GM18873 (cell line): ENCODE data around the gene IGFN1.

Experiments used
- ATAC-seq: cut with Tn5 transposase; IDR thresholded peaks from one replicate; pipeline ENCODE4 v1.9.1; 2021; ENCODE audit warnings: mild to moderate bottlenecking, moderate library complexity, moderate number of reproducible peaks; ENCODE audit not compliant: unreplicated experiment, low FRiP score

The IGFN1 gene

DNA sequence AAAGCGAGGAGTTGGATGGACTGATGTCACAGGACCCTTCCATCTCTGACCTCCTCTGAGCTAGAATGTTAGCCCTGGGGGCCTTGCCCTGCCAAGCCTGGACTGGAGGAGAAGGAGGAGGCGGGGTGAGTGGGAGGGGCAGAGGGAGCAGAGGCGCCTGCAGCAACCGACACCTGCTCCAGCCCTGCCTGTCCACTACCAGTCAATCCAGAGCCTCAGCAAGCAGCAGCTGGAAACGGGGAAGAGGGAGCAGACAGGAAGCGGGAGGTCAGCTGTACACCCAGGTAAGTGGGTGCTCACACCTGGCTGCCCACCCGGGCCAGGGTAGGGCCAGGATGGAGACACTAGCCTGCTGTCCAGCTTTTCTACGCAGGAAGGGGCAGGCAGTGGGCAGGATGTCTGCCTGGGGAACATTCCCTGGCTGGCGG, at the start of gene IGFN1:
Gene IGFN1 (plus strand): TSS at position 201 of the 428 bp plus-strand sequence. CDS start 2,470 bp downstream, outside the sequence.
- no peak for ATAC-seq

DNA sequence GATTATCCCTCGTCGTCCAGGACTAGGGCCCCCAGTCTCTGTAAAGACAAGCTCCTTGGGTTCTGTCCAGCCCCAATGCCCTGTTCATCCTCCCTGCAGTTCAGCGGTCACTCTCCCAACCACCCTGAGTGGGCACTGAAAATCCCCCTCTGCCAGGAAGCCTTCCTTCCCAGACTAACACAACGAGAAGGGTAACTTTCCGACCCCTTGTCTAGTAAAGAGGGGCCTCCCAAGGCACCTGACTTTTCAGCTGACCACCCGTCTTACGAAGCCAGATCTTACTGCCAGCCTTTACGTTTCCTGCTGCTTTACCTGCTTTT, 49.7 kb upstream of the IGFN1 start:
- no peak for ATAC-seq

DNA sequence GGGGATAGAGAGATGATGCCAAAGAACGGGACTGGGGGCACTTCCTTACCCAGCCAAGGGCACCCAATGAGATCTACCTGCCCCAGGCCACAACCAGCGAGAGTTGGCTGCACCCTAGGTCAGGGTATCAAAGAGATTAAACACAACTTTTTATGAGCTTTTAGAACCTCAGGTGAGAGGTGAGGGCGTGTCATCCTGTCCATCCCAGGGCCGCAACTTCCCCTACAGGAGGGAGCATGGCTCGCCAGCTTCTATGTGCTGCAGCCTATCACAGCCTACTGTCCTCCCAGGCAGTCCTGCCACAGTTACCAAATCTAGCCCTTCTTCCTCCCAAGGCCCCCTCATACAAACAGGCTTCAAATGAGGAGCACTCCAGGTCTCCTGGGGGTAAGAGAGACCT, 49.2 kb upstream of the IGFN1 start:
- ATAC-seq = no peak

DNA sequence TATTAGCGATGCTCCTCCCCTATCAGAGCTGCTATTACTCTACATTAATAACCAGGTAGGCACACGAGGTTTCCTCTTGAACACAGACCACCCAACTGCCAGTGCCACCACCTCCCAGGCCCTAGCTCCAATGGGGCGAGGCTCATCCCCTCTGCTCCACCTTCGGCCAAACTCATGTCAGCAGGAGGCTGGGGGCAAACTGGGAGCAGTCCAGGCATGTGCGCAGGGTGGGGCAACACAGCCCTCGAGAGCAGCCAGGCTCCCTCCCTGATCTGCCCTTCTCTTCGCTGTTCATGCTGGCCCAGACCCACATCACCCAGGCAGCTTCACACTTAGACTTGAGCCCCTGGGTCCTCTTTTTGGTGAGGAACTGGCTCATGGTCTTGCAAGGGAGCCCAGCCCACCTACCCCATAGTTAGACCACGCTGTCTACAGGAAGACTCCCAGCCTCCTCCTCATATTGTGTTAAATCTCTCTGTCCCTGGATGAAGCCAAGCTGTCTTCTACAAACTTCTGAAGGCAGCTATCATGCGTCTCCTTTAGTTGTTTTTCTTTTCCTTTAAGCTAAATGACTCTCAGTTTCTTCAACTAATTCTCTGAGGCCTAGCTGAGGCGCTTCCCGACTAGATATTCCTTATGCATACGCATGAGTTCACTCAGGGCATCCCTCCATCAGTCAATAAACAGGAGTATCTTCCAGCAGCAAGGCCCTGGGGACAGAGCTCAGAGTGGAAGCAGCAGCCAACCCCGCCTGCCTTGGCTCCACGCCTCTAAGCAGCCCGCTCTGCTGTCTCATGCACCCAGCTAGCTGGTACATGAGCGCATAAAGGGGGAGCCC, 48.4 kb upstream of the IGFN1 start:
- ATAC-seq = no peak

DNA sequence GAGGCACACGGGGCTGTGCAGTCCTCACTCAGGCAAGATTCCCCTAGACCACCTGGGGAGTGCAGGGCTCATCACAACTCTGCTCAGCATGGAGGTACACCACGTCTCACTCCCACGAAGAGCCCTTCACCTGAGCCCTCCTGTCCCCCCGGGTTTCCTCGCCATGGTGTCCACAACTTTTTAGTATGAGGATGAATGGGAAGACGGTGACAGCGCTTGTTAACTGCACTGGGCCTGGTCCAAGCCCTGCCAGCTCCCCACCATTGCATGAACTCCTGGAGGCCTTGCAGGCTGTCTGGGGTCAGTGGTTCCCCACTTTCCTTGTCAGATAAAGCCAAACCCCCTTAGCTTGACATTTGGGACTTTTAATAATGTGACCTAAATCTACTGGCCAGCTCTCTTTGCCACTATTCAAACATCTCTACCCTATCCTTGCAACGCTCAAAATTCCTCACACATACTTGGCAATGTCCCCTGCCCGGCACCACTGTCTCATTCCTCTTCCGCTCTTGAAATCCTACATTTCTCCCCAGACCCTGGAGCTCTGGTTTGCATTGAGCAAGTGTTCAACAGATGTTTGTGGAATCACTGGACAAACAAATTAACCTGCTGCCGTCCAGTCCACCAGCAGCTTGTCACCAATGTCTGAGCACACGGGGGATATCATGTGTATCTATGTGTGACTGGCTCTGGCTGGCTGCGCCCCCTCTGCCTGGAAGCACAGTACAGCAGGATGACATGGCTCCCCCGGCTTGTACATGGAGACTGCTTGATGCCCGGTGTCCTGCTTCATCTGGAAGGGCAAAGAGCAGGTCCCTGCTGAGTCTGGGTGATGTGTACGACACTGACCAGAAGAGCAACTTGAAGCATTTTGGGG, 47.5 kb upstream of the IGFN1 start:
- no peak for ATAC-seq

DNA sequence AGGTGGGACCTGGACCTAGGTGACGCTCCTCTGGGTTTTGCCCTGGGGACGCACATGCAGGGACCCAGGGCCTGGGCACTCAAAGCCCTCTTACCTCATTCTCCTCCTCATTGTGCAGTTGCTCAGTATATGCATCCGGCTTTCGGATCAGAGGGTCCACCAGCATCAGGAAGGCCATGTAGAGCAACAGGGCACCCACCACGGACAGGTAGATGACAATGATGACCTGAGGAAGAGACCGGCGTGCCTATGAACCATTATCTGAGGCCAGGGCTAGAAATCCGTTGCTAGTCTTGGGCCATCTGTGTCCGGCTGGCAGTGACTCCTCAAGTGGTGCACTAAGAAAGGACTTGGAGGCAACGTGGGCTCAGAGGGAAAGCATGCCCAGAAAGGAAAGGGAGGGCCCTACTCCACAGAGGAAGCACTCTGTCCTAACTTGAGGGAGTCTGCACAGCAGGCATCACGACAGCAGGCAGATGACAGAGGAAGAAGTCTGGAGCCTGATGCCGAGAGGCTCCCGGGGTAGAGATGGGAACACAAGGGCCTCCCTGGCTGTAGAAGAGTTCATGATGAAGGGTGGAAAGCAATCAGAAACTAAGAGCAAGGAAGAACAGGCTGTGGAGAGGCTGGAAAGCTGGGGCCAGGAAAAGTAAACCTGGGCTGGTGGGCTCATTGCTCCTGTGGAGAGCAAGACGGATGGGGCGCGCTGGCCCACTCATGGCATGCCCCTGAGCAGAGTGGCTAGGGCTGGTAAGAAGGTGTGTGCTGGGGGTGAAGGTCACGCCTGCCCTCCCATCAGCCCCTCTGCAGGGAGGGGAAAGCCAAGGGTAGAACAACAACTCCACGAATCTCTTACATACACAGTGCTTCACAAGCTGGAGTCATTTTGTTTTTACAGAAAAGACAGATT, 46.6 kb upstream of the IGFN1 start:
- ATAC-seq = no peak

DNA sequence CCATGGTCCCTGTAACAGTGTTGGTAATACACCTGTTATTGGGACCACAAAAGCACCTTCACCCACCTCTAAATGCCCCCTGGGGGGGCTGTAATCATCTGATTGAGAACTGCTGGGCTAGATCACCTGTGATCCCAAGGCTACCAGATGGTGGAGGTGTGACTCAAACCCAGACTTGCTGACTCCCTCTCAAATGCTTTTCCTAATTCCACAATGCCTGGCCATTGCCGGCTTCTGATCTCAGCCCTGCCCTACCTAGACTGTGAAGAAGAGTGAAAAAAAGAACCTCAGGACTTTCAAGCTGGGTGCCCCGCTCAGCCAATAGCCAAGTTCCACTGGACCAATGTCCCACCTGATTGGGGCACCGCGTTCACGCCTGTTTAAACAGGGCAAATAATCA, 45.9 kb upstream of the IGFN1 start:
- no peak for ATAC-seq

DNA sequence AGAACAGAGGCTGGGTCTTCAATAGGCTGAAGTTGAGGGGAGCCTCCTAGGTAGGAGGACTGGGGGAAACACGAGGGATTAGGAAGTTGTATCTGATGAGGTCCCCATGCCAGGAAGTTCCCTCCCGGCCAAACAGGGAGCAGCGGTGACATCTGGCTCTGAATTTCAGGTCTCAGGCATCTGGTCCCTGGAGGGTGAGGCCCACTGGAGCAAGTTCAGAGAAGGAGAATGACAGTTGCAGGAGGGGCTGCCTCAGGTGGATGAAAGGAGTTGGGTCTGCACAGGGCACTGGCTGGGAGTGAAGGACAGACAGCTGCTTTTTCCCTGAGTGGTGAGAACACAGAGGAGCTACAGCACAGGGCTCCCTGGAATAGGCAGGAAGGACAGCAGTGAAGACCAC, 45.5 kb upstream of the IGFN1 start:
- no peak for ATAC-seq

DNA sequence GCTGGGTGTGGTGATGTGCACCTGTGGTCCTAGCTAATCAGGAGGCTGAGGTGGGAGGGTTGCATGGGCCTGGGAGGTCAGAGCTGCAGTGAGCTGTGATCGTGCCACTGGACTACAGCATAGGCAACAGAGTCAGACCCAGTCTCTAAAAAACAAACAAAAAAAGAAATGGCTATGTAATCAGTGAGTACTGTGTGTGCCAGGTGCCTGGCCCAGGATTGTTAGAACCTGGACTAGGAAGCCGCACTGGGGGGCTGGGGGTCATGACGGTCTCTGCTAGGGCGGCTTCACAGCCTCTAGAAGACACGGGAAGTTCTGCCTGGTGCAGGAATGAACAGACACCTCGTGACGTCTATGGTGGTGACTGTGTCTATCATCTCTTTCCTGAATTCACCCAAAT, 44.8 kb upstream of the IGFN1 start:
- ATAC-seq = no peak

DNA sequence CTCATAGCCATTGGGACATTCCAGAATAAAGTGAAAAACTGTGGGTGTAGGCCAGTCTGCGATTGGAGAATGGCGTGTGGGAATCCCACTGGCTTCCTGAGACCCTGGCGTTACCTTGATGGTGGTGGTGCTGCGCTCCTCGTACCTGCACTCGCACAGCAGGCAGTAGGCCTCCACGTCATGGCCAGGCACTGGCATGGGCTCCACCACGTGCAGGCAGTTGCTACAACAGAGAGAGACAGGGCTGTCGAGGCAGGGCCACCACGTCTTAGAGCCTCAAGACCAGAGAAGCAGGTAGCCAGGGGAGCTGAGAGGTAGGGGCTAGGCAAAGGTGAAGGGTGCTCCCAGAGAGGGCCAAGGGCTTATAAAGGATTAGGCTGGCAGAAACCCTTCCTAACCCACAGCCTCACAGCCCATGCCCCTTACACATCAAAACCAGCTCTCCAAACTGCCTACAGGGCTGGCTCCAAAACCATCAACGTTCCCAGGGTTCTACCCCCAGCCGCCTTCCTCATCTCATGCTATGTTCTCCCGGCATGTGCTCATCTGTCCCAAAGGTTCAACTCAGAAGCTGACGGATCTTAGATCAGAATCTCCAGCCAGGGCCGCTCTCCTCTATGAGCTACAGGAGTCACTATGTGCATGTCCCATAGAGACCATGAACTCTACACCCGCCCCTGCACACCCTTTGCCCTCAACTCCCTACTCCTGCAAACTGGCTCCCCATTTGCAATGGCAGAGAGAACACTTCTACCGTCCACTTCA, 43.8 kb upstream of the IGFN1 start:
- no peak for ATAC-seq

DNA sequence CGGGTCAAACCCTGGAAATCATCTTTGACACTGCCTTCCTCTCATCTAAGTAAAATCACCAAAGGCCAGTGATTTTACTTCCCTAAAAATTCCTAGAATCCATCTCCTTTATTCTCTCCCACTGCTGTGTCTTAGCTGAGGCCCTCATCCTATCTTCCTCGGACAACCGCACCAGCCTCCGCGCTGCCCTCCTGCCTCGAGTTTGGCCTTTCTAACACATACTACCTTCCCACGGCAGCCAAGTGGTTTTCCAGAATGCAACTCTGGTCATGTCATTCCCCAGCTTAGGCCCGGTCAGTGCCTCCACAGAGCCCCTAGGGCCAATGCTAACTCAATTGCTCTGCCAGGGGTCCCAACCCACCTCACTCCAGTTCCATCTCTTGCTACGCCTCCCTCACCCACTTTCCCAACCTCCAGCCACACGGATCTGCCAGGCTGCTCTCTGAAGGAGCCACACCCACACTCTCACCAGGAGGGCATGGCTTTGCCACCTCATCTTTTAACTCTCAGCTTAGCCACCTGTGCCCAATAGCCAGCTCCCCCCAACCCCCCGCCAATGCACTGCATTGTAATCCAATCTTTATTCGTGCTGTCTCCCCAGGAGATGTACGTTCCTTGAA, 43.1 kb upstream of the IGFN1 start:
- no peak for ATAC-seq

DNA sequence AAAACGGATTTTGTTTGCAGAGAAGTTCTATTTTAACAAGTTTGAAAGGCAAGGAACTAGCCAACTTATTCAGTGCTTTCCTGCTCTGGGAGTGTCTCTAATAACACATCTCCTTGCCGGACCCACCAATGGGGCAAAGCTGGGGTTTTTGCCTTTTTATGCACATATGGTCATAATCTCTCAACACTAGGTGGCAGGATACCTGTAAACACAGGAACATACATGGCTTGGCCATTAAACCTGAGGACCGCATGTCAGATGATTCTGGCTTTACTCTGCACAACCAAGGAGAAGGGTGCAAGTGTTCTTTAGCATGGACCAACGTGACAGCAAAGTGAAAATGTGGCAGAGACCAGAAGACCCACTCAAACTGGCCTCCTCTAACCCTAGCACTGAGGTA, 41.2 kb upstream of the IGFN1 start:
- ATAC-seq = no peak

DNA sequence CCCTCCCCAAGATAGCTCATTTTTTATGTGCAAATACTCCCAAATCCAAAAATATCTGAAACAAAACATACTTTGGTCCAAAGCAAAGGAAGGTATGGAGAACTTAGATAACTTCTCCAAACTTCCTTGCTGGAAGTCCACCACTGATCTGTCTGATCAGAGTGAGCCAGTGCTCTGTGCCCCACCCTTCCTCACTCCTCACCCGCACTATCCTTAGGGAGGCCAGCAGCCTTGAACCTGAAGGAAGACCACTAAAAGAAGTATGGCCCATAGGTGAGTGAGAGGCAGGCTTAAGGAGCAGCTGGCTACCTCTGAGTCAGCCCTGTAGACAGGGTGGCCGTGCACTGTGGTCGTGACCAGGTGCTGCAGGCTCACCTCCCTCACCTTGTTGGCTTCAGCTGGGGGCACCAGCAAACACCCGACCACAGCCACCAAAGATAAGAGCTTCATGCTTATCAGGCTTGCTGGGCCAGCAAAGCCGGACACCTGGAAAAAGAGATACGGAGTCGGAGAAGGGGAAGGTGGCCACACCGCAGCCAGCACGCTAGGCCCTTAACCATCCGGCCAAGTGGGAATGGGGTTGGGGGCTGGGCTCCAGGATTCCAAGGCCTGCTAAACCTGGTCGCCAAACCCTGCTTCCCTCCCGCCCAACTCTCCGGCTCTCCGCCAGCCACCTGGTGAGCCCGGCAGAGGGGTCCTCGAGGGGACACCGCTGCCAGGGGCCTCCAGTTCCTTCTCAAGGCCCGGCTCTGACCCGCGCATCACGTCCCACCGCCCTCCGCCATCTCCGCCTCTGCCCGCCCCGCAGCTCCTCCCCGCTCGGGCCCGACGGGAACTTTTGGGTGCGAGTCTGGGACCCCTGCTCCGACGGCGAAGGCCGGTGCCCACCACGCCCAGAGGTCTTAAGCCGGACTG, 36.9 kb upstream of the IGFN1 start:
- ATAC-seq = peak; percentile 37

DNA sequence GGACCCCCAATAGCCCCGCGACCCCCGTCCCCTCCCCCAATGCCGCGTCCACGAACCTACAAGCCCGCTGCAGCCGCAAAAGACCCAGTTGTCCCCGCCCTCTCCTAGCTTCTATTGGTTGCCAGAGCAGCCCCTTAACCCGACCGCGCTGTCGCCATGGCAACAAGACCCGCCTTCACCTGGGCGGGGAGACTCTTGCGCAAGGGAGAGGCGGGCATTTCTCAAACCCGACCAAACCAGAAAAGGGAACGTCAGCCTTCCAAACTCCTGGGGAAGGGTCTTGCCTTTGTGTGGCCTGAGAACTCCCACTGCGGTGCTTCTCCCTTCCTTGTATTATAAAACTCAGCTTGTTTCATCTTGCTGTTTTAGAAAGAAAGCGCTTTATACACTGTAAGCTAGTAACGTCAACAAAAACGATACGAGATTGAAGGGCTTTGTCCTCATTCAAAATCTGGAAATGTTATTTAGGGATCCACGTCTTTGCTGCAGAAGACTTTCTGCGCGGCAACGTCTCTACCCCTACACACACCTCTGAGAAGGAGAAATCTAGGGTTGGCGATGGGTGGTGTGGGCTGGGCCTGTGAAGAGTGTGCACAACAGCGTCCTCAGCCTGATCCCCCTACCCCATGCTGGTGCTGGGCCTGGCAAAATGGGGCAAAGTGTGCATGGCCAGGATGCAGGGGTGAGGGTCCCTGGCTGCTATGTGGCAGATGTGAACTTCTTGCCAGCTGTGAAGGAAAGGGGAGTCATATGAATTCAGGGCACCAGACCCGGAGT, 36.0 kb upstream of the IGFN1 start, which contains the start of gene TMEM9:
Gene TMEM9 (minus strand): TSS at position 86 of the 777 bp plus-strand sequence. CDS start 551 bp downstream, outside the sequence.
- ATAC-seq = peak; percentile 82

DNA sequence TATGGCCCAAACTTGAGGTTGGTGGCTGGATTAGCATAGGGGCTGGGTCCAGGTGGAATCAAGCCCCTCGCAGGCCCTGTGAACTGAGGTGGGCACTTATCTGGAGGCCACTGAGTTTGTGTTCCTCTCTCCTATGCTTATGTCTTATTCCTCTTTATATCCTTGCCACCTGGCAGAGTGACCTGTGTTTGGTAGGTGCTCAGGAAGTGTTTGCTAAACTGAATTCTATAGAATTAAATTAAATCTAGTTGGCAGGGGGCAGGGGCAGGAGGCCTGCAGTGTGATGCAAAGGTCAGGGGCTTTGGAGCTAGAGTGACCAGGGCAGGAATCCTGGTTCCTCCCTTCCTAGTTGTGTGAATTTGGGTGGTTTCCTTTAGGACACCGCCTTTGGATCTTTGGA, 35.3 kb upstream of the IGFN1 start:
- no peak for ATAC-seq

DNA sequence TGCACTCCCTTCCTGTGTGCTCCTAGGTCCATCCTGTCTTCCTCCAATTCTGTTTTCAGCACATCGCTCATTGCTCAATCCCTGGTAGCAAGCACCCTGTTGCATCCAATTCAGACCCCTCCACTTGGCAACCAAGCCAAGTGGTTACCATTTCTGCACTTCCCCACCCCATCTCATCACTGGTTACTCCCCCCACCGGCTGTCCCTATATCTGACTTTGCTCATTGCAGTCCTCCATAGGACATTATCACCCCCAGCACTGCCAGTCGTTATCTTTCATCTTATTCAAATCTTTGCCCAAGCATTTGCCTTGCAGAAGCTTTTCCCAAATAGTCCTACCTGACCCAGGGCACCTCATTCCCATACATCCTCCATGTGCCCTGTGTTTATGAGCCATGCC, 34.3 kb upstream of the IGFN1 start:
- ATAC-seq = no peak

DNA sequence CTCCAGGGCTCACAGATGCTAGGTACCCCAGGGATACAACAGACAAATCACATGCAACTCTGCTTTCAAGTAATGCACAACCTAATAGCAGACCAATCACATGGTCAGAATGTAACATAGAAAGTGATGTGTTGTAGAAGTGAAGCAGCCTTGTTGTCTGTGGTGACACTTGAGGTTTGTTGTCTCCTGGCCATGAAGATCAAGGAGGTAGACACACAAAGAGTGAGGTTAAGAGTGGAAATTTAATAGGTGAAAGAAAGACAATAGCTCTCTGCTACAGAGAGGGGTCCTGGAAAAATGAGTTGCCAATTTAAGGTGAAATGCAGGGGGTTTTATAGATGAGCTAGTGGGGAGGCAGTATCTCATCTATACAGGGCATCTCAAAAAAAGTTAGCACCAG, 33.8 kb upstream of the IGFN1 start:
- ATAC-seq = no peak

DNA sequence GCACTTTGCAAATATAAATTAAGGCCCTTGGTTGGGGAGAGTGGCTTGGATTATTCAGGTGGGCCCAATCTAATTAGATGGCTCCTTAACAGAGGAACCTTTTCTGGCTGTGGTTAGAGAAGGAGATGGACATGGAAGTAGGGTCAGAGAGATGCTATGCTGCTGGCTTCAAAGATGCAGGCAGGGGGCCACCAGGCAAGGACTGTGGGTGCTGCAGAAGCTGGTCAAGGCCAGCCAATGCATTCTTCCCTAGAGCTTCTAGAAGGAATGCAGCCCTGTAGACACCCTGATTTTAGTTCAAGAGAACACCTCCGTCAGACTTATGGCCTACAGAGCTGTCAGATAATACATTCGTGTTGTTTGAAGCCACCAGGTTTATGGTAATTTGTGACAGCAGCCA, 32.7 kb upstream of the IGFN1 start:
- ATAC-seq = no peak
